Measurements from ENCODE around the gene APBA1. TPM values are rescaled to one million over a fixed set of nuclear protein-coding genes. Genes with fewer than 3 reads are reported as not detected.

Gene APBA1
- total RNA-seq, 2 donors from 2014 or later = 6.8 to 9.5 TPM

- no peaks in the 10 kb centered on the region for H3K36me3 ChIP-seq
- no peak overlapping the region for H3K4me3 ChIP-seq
- no peaks in the 10 kb centered on the region for H3K9me3 ChIP-seq
- peaks cover 0 to 3% of the 10 kb centered on the region in 2 donors for H3K4me1 ChIP-seq (ENCODE audit: control insufficient read depth in 1 of 2, low read depth in 2 of 2)
- DNase-seq (ENCODE audit: low spot score) (no peak), ATAC-seq (ENCODE audit: insufficient number of reproducible peaks, low FRiP score, low read depth) (no peak)
- no peak for TF ChIP-seq CTCF (IDR thresholded peaks at IDR 0.05)
- no peaks in the 10 kb centered on the region for H3K27me3 ChIP-seq (replicated peaks; ENCODE audit: insufficient read depth)
- H3K27ac ChIP-seq = no peak overlapping the region
Observed at GRCh38 chr9:69546265-69546664, 125.9 kb downstream of the APBA1 start.

- Histone ChIP-seq H3K9me3 (no peaks in the 10 kb centered on the region), H3K27ac (no peak overlapping the region), H3K4me1 (ENCODE audit: control insufficient read depth in 1 of 2, low read depth in 2 of 2) (no peaks in the 10 kb centered on the region), H3K36me3 (no peaks in the 10 kb centered on the region), H3K27me3 (replicated peaks; ENCODE audit: insufficient read depth) (no peaks in the 10 kb centered on the region), H3K4me3 (no peak overlapping the region)
- no peak for DNase-seq (ENCODE audit: low spot score)
- no peak for TF ChIP-seq CTCF (IDR thresholded peaks at IDR 0.05)
- ATAC-seq (ENCODE audit: insufficient number of reproducible peaks, low FRiP score, low read depth) = no peak
Observed at GRCh38 chr9:69542942-69543704, 129.0 kb downstream of the APBA1 start.

GRCh38 chr9:69542058-69542457 is 130.1 kb downstream of the APBA1 start:
- TF ChIP-seq CTCF (IDR thresholded peaks at IDR 0.05) = no peak
- ATAC-seq (ENCODE audit: insufficient number of reproducible peaks, low FRiP score, low read depth) (no peak), DNase-seq (ENCODE audit: low spot score) (no peak)
- Histone ChIP-seq H3K36me3 (no peaks in the 10 kb centered on the region), H3K4me1 (ENCODE audit: control insufficient read depth in 1 of 2, low read depth in 2 of 2) (no peaks in the 10 kb centered on the region), H3K27ac (no peak overlapping the region), H3K4me3 (no peak overlapping the region), H3K27me3 (replicated peaks; ENCODE audit: insufficient read depth) (no peaks in the 10 kb centered on the region), H3K9me3 (no peaks in the 10 kb centered on the region)

GRCh38 chr9:69535911-69536310 is 136.3 kb downstream of the APBA1 start:
- no peak overlapping the region for H3K27ac ChIP-seq
- ATAC-seq (ENCODE audit: insufficient number of reproducible peaks, low FRiP score, low read depth) (no peak), DNase-seq (ENCODE audit: low spot score) (no peak)
- TF ChIP-seq CTCF (IDR thresholded peaks at IDR 0.05) = no peak
- no peak overlapping the region for H3K4me3 ChIP-seq
- H3K27me3 ChIP-seq (replicated peaks; ENCODE audit: insufficient read depth) = no peaks in the 10 kb centered on the region
- no peaks in the 10 kb centered on the region for H3K4me1 ChIP-seq (ENCODE audit: control insufficient read depth in 1 of 2, low read depth in 2 of 2)
- no peaks in the 10 kb centered on the region for H3K36me3 ChIP-seq
- no peaks in the 10 kb centered on the region for H3K9me3 ChIP-seq

GRCh38 chr9:69535286-69535832 is 136.8 kb downstream of the APBA1 start:
- Histone ChIP-seq H3K27ac (no peak overlapping the region), H3K27me3 (replicated peaks; ENCODE audit: insufficient read depth) (no peaks in the 10 kb centered on the region), H3K36me3 (no peaks in the 10 kb centered on the region), H3K4me3 (no peak overlapping the region), H3K4me1 (ENCODE audit: control insufficient read depth in 1 of 2, low read depth in 2 of 2) (no peaks in the 10 kb centered on the region), H3K9me3 (no peaks in the 10 kb centered on the region)
- ATAC-seq (ENCODE audit: insufficient number of reproducible peaks, low FRiP score, low read depth) = no peak
- DNase-seq (ENCODE audit: low spot score) = no peak
- TF ChIP-seq CTCF (IDR thresholded peaks at IDR 0.05) = no peak
